Stomach (tissue), 4 donors: Measurements from ENCODE around the gene RPS16.

Experiments
- CTCF ChIP-seq, 7 experiments: fragments of 450-650 bp in 4 of 7; fragments of 200-600 bp in 3 of 7; sonication (generic) in 3 of 7; IDR thresholded peaks; one replicate each; pipeline ENCODE4 v1.5.1; 2016 to 2019; ENCODE audit warnings: antibody characterized with exemption in 7 of 7, control low read depth in 2 of 7, mild to moderate bottlenecking in 1 of 7
- EP300 ChIP-seq: sonication (generic); formaldehyde crosslinking; IDR thresholded peaks from one replicate; pipeline ENCODE4 v1.6.1; 2017; ENCODE audit warnings: antibody characterized with exemption
- POLR2A ChIP-seq, 4 donors: fragments of 450-650 bp; IDR thresholded peaks; one replicate each; pipeline ENCODE4 v1.6.1; 2016; ENCODE audit warnings: antibody characterized with exemption in 4 of 4, control low read depth in 2 of 4, mild to moderate bottlenecking in 1 of 4, moderate library complexity in 1 of 4

- no peak for TF ChIP-seq CTCF (IDR thresholded peaks at IDR 0.05)
- no peak for TF ChIP-seq POLR2A (IDR thresholded peaks at IDR 0.05)
- TF ChIP-seq EP300 = no peak
These were observed 35.7 kb downstream of the RPS16 start for GRCh38 chr19:39400061-39400460.
